H9 (cell line): ENCODE measurements around the gene IGIP. TPM values are rescaled to one million over a fixed set of nuclear protein-coding genes. Genes with fewer than 3 reads are reported as not detected.
A peak's percentile ranks its signal among the peaks of the same experiment; 100 is the strongest.

ENCODE experiments used
- DNase-seq: peaks from one replicate; pipeline ENCODE4 v3.0.0-alpha.2; 2017
- H2AFZ ChIP-seq: one replicate; pipeline ENCODE4 v1.6.1; 2013; ENCODE audit warnings: mild to moderate bottlenecking, low read length, control low read depth, moderate library complexity
- H2AK5ac ChIP-seq: 2 replicates; pipeline ENCODE4 v1.6.1; 2013; ENCODE audit warnings: low read length, control low read depth, mixed read lengths; ENCODE audit not compliant: insufficient read length
- H2BK120ac ChIP-seq: one replicate; pipeline ENCODE4 v1.6.1; 2013; ENCODE audit warnings: low read depth, mild to moderate bottlenecking, low read length, control low read depth, inconsistent platforms; ENCODE audit not compliant: poor library complexity, severe bottlenecking
- H2BK12ac ChIP-seq: 2 replicates; pipeline ENCODE4 v1.6.1; 2013; ENCODE audit warnings: low read length, control low read depth, mixed read lengths, low read depth; ENCODE audit not compliant: insufficient read length
- H2BK15ac ChIP-seq: 2 replicates; pipeline ENCODE4 v1.6.1; 2013; ENCODE audit warnings: low read depth, low read length, control low read depth
- H2BK20ac ChIP-seq: one replicate; pipeline ENCODE4 v1.6.1; 2013; ENCODE audit warnings: low read depth, mild to moderate bottlenecking, low read length, control low read depth, inconsistent platforms; ENCODE audit not compliant: poor library complexity, severe bottlenecking
- H2BK5ac ChIP-seq: 2 replicates; pipeline ENCODE4 v1.6.1; 2013; ENCODE audit warnings: low read length, control low read depth, mixed read lengths; ENCODE audit not compliant: insufficient read length
- H3K14ac ChIP-seq: 2 replicates; pipeline ENCODE4 v1.6.1; 2013; ENCODE audit warnings: low read length, control low read depth; ENCODE audit not compliant: insufficient read depth
- H3K18ac ChIP-seq: 2 replicates; pipeline ENCODE4 v1.6.1; 2013; ENCODE audit warnings: low read depth, mild to moderate bottlenecking, mixed read lengths, low read length, control low read depth; ENCODE audit not compliant: insufficient read length
- H3K23ac ChIP-seq: 2 replicates; pipeline ENCODE4 v1.6.1; 2013; ENCODE audit warnings: low read length, control low read depth, mixed read lengths, low read depth; ENCODE audit not compliant: insufficient read length
- H3K23me2 ChIP-seq: 2 replicates; pipeline ENCODE4 v1.6.1; 2013; ENCODE audit warnings: low read depth, mild to moderate bottlenecking, mixed read lengths, low read length, control low read depth; ENCODE audit not compliant: insufficient read length, poor library complexity, severe bottlenecking
- H3K27ac ChIP-seq: 2 replicates; pipeline ENCODE4 v1.5.1; 2013; ENCODE audit warnings: low read length, control low read depth, mixed read lengths, low read depth; ENCODE audit not compliant: insufficient read length
- H3K27me3 ChIP-seq: 2 replicates; pipeline ENCODE4 v1.6.1; 2013; ENCODE audit warnings: low read length, control low read depth, inconsistent platforms; ENCODE audit not compliant: insufficient read depth
- H3K4ac ChIP-seq: 2 replicates; pipeline ENCODE4 v1.6.1; 2013; ENCODE audit warnings: low read depth, mild to moderate bottlenecking, control low read depth, inconsistent platforms, low read length, moderate library complexity
- H3K4me1 ChIP-seq: 2 replicates; pipeline ENCODE4 v1.6.1; 2013; ENCODE audit warnings: low read length, control low read depth, inconsistent platforms; ENCODE audit not compliant: insufficient read depth
- H3K4me2 ChIP-seq: 2 replicates; pipeline ENCODE4 v1.6.1; 2013; ENCODE audit warnings: low read length, control low read depth, mixed read lengths; ENCODE audit not compliant: insufficient read length, insufficient read depth
- H3K56ac ChIP-seq: 2 replicates; pipeline ENCODE4 v1.6.1; 2013; ENCODE audit warnings: low read depth, mild to moderate bottlenecking, mixed read lengths, low read length, control low read depth; ENCODE audit not compliant: insufficient read length
- H3K79me1 ChIP-seq: 2 replicates; pipeline ENCODE4 v1.6.1; 2013; ENCODE audit warnings: low read depth, mild to moderate bottlenecking, moderate library complexity, low read length, control low read depth, inconsistent platforms; ENCODE audit not compliant: insufficient read depth, poor library complexity, severe bottlenecking
- H3K79me2 ChIP-seq: 2 replicates; pipeline ENCODE4 v1.6.1; 2013; ENCODE audit warnings: low read length, control low read depth, inconsistent platforms; ENCODE audit not compliant: insufficient read depth
- H3K9ac ChIP-seq: 2 replicates; pipeline ENCODE4 v1.6.1; 2013; ENCODE audit warnings: low read length, control low read depth, mixed read lengths; ENCODE audit not compliant: insufficient read length; ENCODE audit errors: extremely low read depth
- H3K9me3 ChIP-seq: one replicate; pipeline ENCODE4 v1.6.1; 2013; ENCODE audit warnings: low read depth, low read length, inconsistent platforms; ENCODE audit not compliant: control insufficient read depth
- H3T11ph ChIP-seq: one replicate; pipeline ENCODE4 v1.6.1; 2013; ENCODE audit warnings: mild to moderate bottlenecking, low read length, control low read depth, inconsistent platforms
- H4K20me1 ChIP-seq: one replicate; pipeline ENCODE4 v1.6.1; 2013; ENCODE audit not compliant: control insufficient read depth, insufficient read length, insufficient read depth
- H4K5ac ChIP-seq: 2 replicates; pipeline ENCODE4 v1.6.1; 2013; ENCODE audit warnings: low read depth, mild to moderate bottlenecking, mixed read lengths, low read length, control low read depth; ENCODE audit not compliant: insufficient read length
- H4K8ac ChIP-seq: replicated peaks from 2 replicates; pipeline ENCODE4 v1.6.1; 2013; ENCODE audit warnings: low read length, control low read depth, mixed read lengths, low read depth; ENCODE audit not compliant: insufficient read length
- H4K91ac ChIP-seq: 2 replicates; pipeline ENCODE4 v1.6.1; 2013; ENCODE audit warnings: low read depth, mild to moderate bottlenecking, moderate library complexity, mixed read lengths, low read length, control low read depth; ENCODE audit not compliant: insufficient read length
- H3K27ac Mint-ChIP-seq, 3 experiments: 2 replicates in 2 of 3; 3 replicates in 1 of 3; pipeline ENCODE4 v1.8.0; 2020 to 2021; ENCODE audit warnings: mixed read lengths in 3 of 3, mild to moderate bottlenecking in 1 of 3, moderate library complexity in 1 of 3
- H3K27me3 Mint-ChIP-seq: 2 replicates; pipeline ENCODE4 v1.8.0; 2021; ENCODE audit warnings: low read depth, mild to moderate bottlenecking, moderate library complexity, mixed read lengths
- H3K36me3 Mint-ChIP-seq, 3 experiments: 2 replicates in 2 of 3; 3 replicates in 1 of 3; pipeline ENCODE4 v1.8.0; 2020 to 2021; ENCODE audit warnings: low read depth in 3 of 3, mixed read lengths in 3 of 3; ENCODE audit not compliant: insufficient read depth in 1 of 3
- H3K4me1 Mint-ChIP-seq, 2 experiments: 2 replicates each; pipeline ENCODE4 v1.8.0; 2020; ENCODE audit warnings: mixed read lengths in 2 of 2
- H3K4me3 Mint-ChIP-seq, 2 experiments: 2 replicates in 1 of 2; 3 replicates in 1 of 2; pipeline ENCODE4 v1.8.0; 2020 to 2021; ENCODE audit warnings: mild to moderate bottlenecking in 2 of 2, mixed read lengths in 2 of 2, moderate library complexity in 1 of 2
- H3K9me3 Mint-ChIP-seq, 2 experiments: 2 replicates in 1 of 2; 3 replicates in 1 of 2; pipeline ENCODE4 v1.8.0; 2020; ENCODE audit warnings: mild to moderate bottlenecking in 2 of 2, mixed read lengths in 2 of 2, moderate library complexity in 1 of 2
- CTCF ChIP-seq: fragments of 200-600 bp; sonication (generic); conservative IDR thresholded peaks from 3 replicates; pipeline ENCODE4 v1.8.0; 2021; ENCODE audit warnings: antibody characterized with exemption, mild to moderate bottlenecking
- WGBS: extraction: QIAGEN DNeasy Blood & Tissue Kit; methylation state at CpG from one replicate; pipeline ENCODE4 v1.1.7; 2013; ENCODE audit warnings: missing lambda C conversion rate, low lambda C conversion rate, mixed read lengths; ENCODE audit not compliant: insufficient read length; ENCODE audit errors: extremely low coverage; 5-methylcytosine and 5-hydroxymethylcytosine counted together
- total RNA-seq: library from RNA; stranded (reverse); gene quantifications from 2 replicates; pipeline ENCODE4 v1.2.1, GENCODE V29; 2021

IGIP gene
- total RNA-seq, 1 experiment from 2014 or later = 0.52 TPM

GRCh38 chr5:140107312-140108092 is 18.2 kb upstream of the IGIP start:
- H4K5ac ChIP-seq = no peak overlapping the region
- no peak overlapping the region for H2AK5ac ChIP-seq
- H3T11ph ChIP-seq = no peak overlapping the region
- no peak overlapping the region for H3K23ac ChIP-seq
- H3K18ac ChIP-seq = no peak overlapping the region
- H4K8ac ChIP-seq = no peak overlapping the region
- DNase-seq = peak; percentile 94
- H4K20me1 ChIP-seq = no peaks in the 10 kb centered on the region
- Mint-ChIP-seq H3K27me3 (peaks cover 89% of the 10 kb centered on the region), H3K4me1 (peaks cover 36 to 37% of the 10 kb centered on the region in 2 experiments), H3K27ac (peak overlapping the region in 2 of 3 experiments; percentile 89 to 90; a peak in 3 of 7 replicates), H3K36me3 (no peaks in the 10 kb centered on the region), H3K9me3 (no peaks in the 10 kb centered on the region; a peak in 1 of 5 replicates), H3K4me3 (peak overlapping the region; percentile 83 to 93)
- no peak overlapping the region for H3K56ac ChIP-seq
- H3K4ac ChIP-seq = no peak overlapping the region
- no peak overlapping the region for H4K91ac ChIP-seq
- no peak overlapping the region for H2BK120ac ChIP-seq
- no peak for TF ChIP-seq CTCF
- no peak overlapping the region for H2BK15ac ChIP-seq
- no peak overlapping the region for H3K9ac ChIP-seq
- H2BK5ac ChIP-seq = no peak overlapping the region
- H3K79me2 ChIP-seq = no peaks in the 10 kb centered on the region
- H3K4me1 ChIP-seq = peaks cover 5% of the 10 kb centered on the region; the same call in 1 of the 2 replicates
- no peaks in the 10 kb centered on the region for H3K9me3 ChIP-seq
- no peak overlapping the region for H2BK20ac ChIP-seq
- no peak overlapping the region for H2BK12ac ChIP-seq
- H3K23me2 ChIP-seq = peaks cover 19% of the 10 kb centered on the region
- no peak overlapping the region for H2AFZ ChIP-seq
- no CpG with 5 or more reads among the region's 88 CpGs for WGBS
- H3K79me1 ChIP-seq = no peaks in the 10 kb centered on the region
- H3K14ac ChIP-seq = no peak overlapping the region
- H3K27me3 ChIP-seq = peaks cover 42% of the 10 kb centered on the region
- peak overlapping the region; percentile 92 for H3K4me2 ChIP-seq
- no peak overlapping the region for H3K27ac ChIP-seq
